HFFc6 (cell line): ENCODE results near the gene GPR68. TPM values are rescaled to one million over a fixed set of nuclear protein-coding genes. Genes with fewer than 3 reads are reported as not detected.

Experiments
- DNase-seq: peaks from one replicate; pipeline ENCODE4 v3.0.0-alpha.2; 2018
- H3K27ac Mint-ChIP-seq: 2 replicates; pipeline ENCODE4 v1.8.0; 2020; ENCODE audit warnings: mild to moderate bottlenecking, mixed read lengths
- H3K27me3 Mint-ChIP-seq: 2 replicates; pipeline ENCODE4 v1.8.0; 2021; ENCODE audit warnings: mild to moderate bottlenecking, moderate library complexity, mixed read lengths; ENCODE audit not compliant: insufficient read depth
- H3K36me3 Mint-ChIP-seq: 2 replicates; pipeline ENCODE4 v1.8.0; 2021; ENCODE audit warnings: low read depth, mixed read lengths
- H3K4me1 Mint-ChIP-seq: 2 replicates; pipeline ENCODE4 v1.8.0; 2020; ENCODE audit warnings: low read depth, mixed read lengths
- H3K4me3 Mint-ChIP-seq: 2 replicates; pipeline ENCODE4 v1.8.0; 2020; ENCODE audit warnings: mild to moderate bottlenecking, moderate library complexity, mixed read lengths
- H3K9me3 Mint-ChIP-seq: 2 replicates; pipeline ENCODE4 v1.8.0; 2020; ENCODE audit warnings: mild to moderate bottlenecking, mixed read lengths
- total RNA-seq, 6 experiments: library from RNA; stranded (reverse); fragmentation: NEBNext Ultra II Directional; extraction: Animal tissue kit (Norgen Biotek cat#: 25700); gene quantifications; 2 replicates in 1 of 6; 3 replicates in 5 of 6; pipeline ENCODE4 v1.2.3, GENCODE V29; 2021
- TF ChIP-seq, protein P1 (sequence below): fragments of 200-600 bp; sonication (generic); IDR thresholded peaks from 2 replicates; pipeline ENCODE4 v1.5.0; 2021; ENCODE audit warnings: antibody characterized with exemption, mild to moderate bottlenecking

Gene GPR68
- total RNA-seq, 6 experiments from 2014 or later: 0.34 to 0.88 (median 0.52) TPM

DNA sequence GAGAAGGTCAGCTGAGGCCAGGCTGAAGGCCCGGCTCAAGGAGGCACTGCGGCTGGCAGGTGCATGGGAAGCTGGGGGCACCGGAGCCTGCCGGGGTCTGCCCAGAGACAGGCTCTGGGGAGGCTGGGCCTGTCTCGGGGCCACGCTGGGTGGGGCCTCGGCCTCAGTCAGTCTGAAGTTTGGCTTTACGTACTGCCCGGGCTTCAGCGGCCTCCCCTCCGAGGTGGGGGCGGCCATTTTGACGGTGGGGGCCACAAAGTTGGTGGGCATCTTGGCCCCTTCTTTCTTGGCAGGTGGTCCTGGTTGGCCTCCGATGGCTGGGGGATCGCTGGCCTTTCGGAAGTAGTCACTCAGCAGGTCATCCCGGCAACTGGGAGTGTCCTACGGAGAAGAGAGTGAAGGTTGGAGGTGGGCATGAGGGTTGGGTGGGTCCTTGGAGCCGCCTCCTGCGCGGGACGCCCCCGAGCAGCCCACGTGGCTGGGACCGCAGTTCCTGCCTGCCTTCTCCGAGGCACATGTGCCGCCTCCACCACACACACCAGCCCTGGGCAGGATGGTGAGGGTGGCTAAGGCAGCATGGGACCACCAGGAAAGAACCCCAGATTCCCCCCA, 28.9 kb upstream of the GPR68 start:
- no peak overlapping the region for H3K4me3 Mint-ChIP-seq
- no peaks in the 10 kb centered on the region for H3K36me3 Mint-ChIP-seq
- DNase-seq: no peak
- no peaks in the 10 kb centered on the region for H3K9me3 Mint-ChIP-seq
- H3K27ac Mint-ChIP-seq: no peak overlapping the region
- H3K4me1 Mint-ChIP-seq: peaks cover 10% of the 10 kb centered on the region; the same call in 1 of the 2 replicates
- H3K27me3 Mint-ChIP-seq: peaks cover 19% of the 10 kb centered on the region
- TF ChIP-seq, protein P1, sequence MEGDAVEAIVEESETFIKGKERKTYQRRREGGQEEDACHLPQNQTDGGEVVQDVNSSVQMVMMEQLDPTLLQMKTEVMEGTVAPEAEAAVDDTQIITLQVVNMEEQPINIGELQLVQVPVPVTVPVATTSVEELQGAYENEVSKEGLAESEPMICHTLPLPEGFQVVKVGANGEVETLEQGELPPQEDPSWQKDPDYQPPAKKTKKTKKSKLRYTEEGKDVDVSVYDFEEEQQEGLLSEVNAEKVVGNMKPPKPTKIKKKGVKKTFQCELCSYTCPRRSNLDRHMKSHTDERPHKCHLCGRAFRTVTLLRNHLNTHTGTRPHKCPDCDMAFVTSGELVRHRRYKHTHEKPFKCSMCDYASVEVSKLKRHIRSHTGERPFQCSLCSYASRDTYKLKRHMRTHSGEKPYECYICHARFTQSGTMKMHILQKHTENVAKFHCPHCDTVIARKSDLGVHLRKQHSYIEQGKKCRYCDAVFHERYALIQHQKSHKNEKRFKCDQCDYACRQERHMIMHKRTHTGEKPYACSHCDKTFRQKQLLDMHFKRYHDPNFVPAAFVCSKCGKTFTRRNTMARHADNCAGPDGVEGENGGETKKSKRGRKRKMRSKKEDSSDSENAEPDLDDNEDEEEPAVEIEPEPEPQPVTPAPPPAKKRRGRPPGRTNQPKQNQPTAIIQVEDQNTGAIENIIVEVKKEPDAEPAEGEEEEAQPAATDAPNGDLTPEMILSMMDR: no peak

DNA sequence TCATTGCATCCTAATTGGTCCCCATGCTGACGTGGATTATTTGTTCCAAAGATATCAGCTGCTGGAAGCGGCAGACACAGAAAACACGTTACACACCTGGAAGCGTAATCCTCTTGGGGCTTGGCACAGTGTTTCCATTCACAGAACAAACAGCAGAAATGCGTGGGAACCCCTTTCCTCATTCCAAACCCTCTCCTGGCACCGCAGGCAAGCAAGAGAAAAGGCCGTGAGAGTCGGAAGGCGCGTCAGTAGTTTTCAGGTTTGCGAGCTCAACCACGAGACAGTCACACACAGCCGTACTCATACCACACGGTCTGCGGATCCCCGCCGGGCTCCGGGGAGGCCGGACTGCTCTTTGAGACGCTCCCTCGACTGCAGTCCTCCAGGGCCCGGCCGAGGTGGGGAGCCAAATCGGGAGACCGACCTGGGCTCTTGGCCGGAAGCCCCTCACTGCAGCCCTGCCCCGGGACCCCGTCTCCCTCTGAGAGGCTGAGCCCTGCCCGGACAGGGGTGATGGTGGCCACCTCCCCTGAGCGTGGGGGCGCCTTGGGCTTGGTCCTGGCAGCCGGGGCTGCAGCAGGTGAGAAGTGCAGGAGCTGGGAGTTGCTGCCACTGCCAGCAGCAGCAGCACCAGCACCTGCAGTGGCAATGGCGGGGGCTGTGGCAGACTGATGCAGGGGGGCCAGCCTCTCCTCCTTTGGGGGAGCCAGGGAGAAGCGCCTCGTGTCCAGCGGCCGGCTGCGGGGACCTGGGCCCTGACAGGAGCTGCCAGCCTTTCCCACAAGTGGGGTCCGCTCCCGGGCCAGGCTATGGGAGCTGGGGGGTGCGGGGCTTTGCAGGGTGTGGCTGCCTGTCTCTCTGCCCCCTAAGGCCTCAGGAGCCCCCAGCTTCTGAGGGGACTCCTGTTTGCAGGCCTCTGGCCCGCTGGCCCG, 28.1 kb upstream of the GPR68 start:
- Mint-ChIP-seq H3K27me3 (peaks cover 21% of the 10 kb centered on the region), H3K27ac (no peak overlapping the region), H3K9me3 (no peaks in the 10 kb centered on the region), H3K4me1 (peaks cover 10% of the 10 kb centered on the region; the same call in 1 of the 2 replicates), H3K36me3 (no peaks in the 10 kb centered on the region), H3K4me3 (no peak overlapping the region)
- TF ChIP-seq, protein P1: no peak
- no peak for DNase-seq

DNA sequence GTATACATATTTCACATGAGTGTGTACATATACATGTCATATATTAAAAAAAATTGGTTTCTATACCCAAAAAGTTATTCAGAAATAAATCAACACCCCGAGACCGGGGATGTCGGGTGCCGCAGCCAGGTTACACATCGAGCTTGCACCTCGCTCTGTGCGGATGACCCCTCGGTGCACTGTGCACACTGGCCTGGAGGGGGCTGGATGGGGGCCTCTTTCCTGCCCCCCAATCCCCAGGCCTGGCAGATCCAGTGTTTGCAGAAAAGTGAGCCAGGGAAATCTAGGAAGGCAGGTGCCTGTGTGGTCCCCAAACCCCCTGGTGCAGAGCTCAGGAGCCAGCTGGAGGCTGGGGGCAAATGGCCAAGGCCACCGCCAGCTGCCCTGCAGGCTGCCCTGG, 27.1 kb upstream of the GPR68 start:
- no peaks in the 10 kb centered on the region for H3K9me3 Mint-ChIP-seq
- no peak for DNase-seq
- H3K4me3 Mint-ChIP-seq: no peak overlapping the region
- H3K27me3 Mint-ChIP-seq: peaks cover 18% of the 10 kb centered on the region
- TF ChIP-seq, protein P1: no peak
- peaks cover 10% of the 10 kb centered on the region; the same call in 1 of the 2 replicates for H3K4me1 Mint-ChIP-seq
- H3K36me3 Mint-ChIP-seq: no peaks in the 10 kb centered on the region
- no peak overlapping the region for H3K27ac Mint-ChIP-seq

DNA sequence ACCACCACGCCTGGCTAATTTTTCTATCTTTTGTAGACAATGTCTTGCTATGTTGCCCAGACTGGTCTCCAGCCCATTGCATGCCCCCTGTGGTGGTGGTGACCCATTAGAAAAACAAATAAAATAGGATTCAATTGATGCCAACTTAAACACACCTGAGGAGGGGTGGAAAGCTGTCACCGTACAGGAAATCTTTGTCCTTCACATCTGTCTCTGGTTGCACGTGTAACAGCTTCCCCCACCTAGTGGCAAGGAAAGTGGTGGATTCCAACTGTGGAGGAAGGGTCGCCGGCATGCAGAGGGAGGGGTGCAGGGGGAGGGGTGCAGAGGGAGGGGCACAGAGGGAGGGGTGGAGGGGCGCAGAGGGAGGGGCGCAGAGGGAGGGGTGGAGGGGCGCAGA, 26.1 kb upstream of the GPR68 start:
- no peaks in the 10 kb centered on the region for H3K36me3 Mint-ChIP-seq
- no peak for DNase-seq
- TF ChIP-seq, protein P1: no peak
- H3K4me3 Mint-ChIP-seq: no peak overlapping the region
- no peaks in the 10 kb centered on the region for H3K9me3 Mint-ChIP-seq
- H3K27ac Mint-ChIP-seq: no peak overlapping the region
- H3K27me3 Mint-ChIP-seq: peaks cover 22% of the 10 kb centered on the region
- H3K4me1 Mint-ChIP-seq: peaks cover 10% of the 10 kb centered on the region; the same call in 1 of the 2 replicates

DNA sequence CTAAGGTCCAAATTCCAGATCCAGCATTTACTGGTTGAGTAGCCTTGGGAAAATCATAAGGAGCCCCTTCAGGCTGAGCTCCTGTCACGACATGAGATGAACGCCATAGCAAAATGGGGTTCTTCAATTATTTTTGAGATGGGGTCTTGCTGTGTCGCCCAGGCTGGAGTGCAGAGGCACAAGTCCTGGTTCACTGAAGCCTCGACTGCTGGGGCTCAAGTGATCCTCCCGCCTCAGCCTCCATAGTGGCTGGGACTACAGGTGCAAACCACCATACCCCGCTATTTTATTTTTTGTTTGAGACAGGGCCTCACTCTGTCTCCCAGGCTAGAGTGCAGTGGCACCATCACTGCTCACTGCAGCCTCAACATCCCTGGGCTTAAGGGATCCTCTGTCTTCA, 25.7 kb upstream of the GPR68 start:
- no peak for DNase-seq
- TF ChIP-seq, protein P1: no peak
- Mint-ChIP-seq H3K4me3 (no peak overlapping the region), H3K27me3 (peaks cover 25% of the 10 kb centered on the region), H3K9me3 (no peaks in the 10 kb centered on the region), H3K36me3 (no peaks in the 10 kb centered on the region), H3K27ac (no peak overlapping the region), H3K4me1 (peaks cover 10% of the 10 kb centered on the region; the same call in 1 of the 2 replicates)
